Common myeloid progenitor, CD34-positive (primary cell): Measurements from ENCODE around the gene SLC35E2B.
"Not testable (repeated sequence)": the region's sequence is repeated elsewhere in the genome, so short reads cannot be mapped to it uniquely, and the experiment has no call there.

Source experiments
- CTCF ChIA-PET: fragments of 350-600 bp; sonication (Branson Sonifier 250); formaldehyde crosslinking; loops from one replicate; lab custom pipeline; 2021; ENCODE audit warnings: antibody characterized with exemption; lab: Charles Lee
- POLR2A ChIA-PET: fragments of 350-600 bp; sonication (Branson Sonifier 250); formaldehyde crosslinking; loops from one replicate; lab custom pipeline; 2021; ENCODE audit warnings: antibody characterized with exemption; lab: Charles Lee
- DNase-seq, 3 donors: peaks; one replicate each; pipeline versions ENCODE4 v3.0.0 to v3.0.0-alpha.2; 2013
- H3K27ac ChIP-seq, 2 experiments: 1 replicate in 1 of 2; 2 replicates in 1 of 2; pipeline ENCODE4 v1.7.0; 2013; ENCODE audit warnings: inconsistent platforms in 2 of 2, low read length in 2 of 2, mild to moderate bottlenecking in 2 of 2, low read depth in 1 of 2, moderate library complexity in 1 of 2; ENCODE audit not compliant: severe bottlenecking in 2 of 2, insufficient read depth in 1 of 2, poor library complexity in 1 of 2
- H3K27me3 ChIP-seq, 5 experiments: replicated peaks in 2 of 5; 1 replicate in 3 of 5; 2 replicates in 2 of 5; pipeline versions ENCODE4 v1.6.1 to v1.7.0; 2013; ENCODE audit warnings: low read length in 4 of 5, mild to moderate bottlenecking in 2 of 5, moderate library complexity in 2 of 5, inconsistent platforms in 1 of 5; ENCODE audit not compliant: insufficient read depth in 5 of 5, control insufficient read depth in 4 of 5
- H3K36me3 ChIP-seq, 4 experiments: 1 replicate in 2 of 4; 2 replicates in 2 of 4; pipeline versions ENCODE4 v1.6.1 to v1.7.0; 2013; ENCODE audit warnings: low read length in 3 of 4, control low read depth in 1 of 4, mild to moderate bottlenecking in 1 of 4; ENCODE audit not compliant: control insufficient read depth in 4 of 4, insufficient read depth in 4 of 4
- H3K4me1 ChIP-seq, 4 experiments: 1 replicate in 3 of 4; 2 replicates in 1 of 4; pipeline versions ENCODE4 v1.6.1 to v1.7.1; 2013; ENCODE audit warnings: low read length in 3 of 4, mild to moderate bottlenecking in 3 of 4, control low read depth in 1 of 4, inconsistent platforms in 1 of 4, moderate library complexity in 1 of 4; ENCODE audit not compliant: control insufficient read depth in 4 of 4, insufficient read depth in 4 of 4; ENCODE audit errors: control extremely low read depth in 1 of 4
- H3K4me3 ChIP-seq, 7 experiments: 1 replicate in 4 of 7; 2 replicates in 3 of 7; pipeline versions ENCODE4 v1.5.1 to v1.7.0; 2013; ENCODE audit warnings: mild to moderate bottlenecking in 7 of 7, low read length in 6 of 7, moderate library complexity in 6 of 7, inconsistent platforms in 2 of 7, low read depth in 2 of 7, control low read depth in 1 of 7; ENCODE audit not compliant: insufficient read depth in 4 of 7, control insufficient read depth in 1 of 7; ENCODE audit errors: extremely low read depth in 1 of 7
- H3K9me3 ChIP-seq, 5 experiments: 1 replicate in 4 of 5; 2 replicates in 1 of 5; pipeline versions ENCODE4 v1.6.1 to v1.7.1; 2013; ENCODE audit warnings: low read length in 4 of 5, mild to moderate bottlenecking in 2 of 5, inconsistent platforms in 1 of 5, low read depth in 1 of 5, moderate library complexity in 1 of 5; ENCODE audit not compliant: control insufficient read depth in 4 of 5, insufficient read depth in 2 of 5; ENCODE audit errors: control extremely low read depth in 1 of 5
- whole genome bisulfite sequencing: methylation state at CpG from one replicate; pipeline ENCODE4 v1.1.5; 2013; ENCODE audit not compliant: insufficient coverage; 5-methylcytosine and 5-hydroxymethylcytosine counted together

SLC35E2B gene

GRCh38 chr1:1730230-1730629 is 37.6 kb upstream of the SLC35E2B start:
- peaks cover 3 to 27% (median 13%) of the 10 kb centered on the region in 4 experiments for H3K36me3 ChIP-seq
- no CpG with 5 or more reads among the region's 13 CpGs for WGBS

GRCh38 chr1:1729116-1729816 is 36.7 kb upstream of the SLC35E2B start:
- DNase-seq, H3K27ac ChIP-seq, H3K4me1 ChIP-seq, H3K27me3 ChIP-seq, H3K9me3 ChIP-seq, H3K4me3 ChIP-seq, POLR2A ChIA-PET: not testable (repeated sequence)
- 96% methylated on average over 3 of the region's 18 CpGs for WGBS
- peaks cover 3 to 25% (median 11%) of the 10 kb centered on the region in 4 experiments for H3K36me3 ChIP-seq
- CTCF ChIA-PET = interaction anchor here (0.6 kb wide), 1 partner anchor 262 kb away, joined by 3 read pairs; no protein-coding TSS in a partner anchor

More at GRCh38 chr1:1730230-1730629, 37.6 kb upstream of the SLC35E2B start:
- POLR2A ChIA-PET, H3K4me1 ChIP-seq, H3K27ac ChIP-seq, CTCF ChIA-PET, H3K9me3 ChIP-seq, H3K27me3 ChIP-seq, H3K4me3 ChIP-seq, DNase-seq: not testable (repeated sequence)

GRCh38 chr1:1728308-1729005 is 35.9 kb upstream of the SLC35E2B start:
- H3K4me1 ChIP-seq, DNase-seq, H3K27me3 ChIP-seq, H3K4me3 ChIP-seq, CTCF ChIA-PET, H3K9me3 ChIP-seq: not testable (repeated sequence)
- POLR2A ChIA-PET = interaction anchor here (0.6 kb wide), 1 partner anchor 51 kb away, joined by 3 read pairs; no protein-coding TSS in a partner anchor
- 100% methylated on average over 3 of the region's 14 CpGs for WGBS
- peaks cover 3 to 22% (median 11%) of the 10 kb centered on the region in 4 experiments for H3K36me3 ChIP-seq
- peak overlapping the region in 1 of 2 experiments; percentile 34 for H3K27ac ChIP-seq

- DNase-seq, CTCF ChIA-PET, H3K4me1 ChIP-seq, H3K27ac ChIP-seq, H3K4me3 ChIP-seq, H3K9me3 ChIP-seq, POLR2A ChIA-PET, H3K27me3 ChIP-seq: not testable (repeated sequence)
- peaks cover 3 to 14% (median 4%) of the 10 kb centered on the region in 4 experiments for H3K36me3 ChIP-seq
- 67% methylated on average over 2 of the region's 12 CpGs for WGBS
Measured at GRCh38 chr1:1727131-1727651, 34.6 kb upstream of the SLC35E2B start.

- H3K27ac ChIP-seq, H3K9me3 ChIP-seq, H3K4me3 ChIP-seq, POLR2A ChIA-PET, H3K4me1 ChIP-seq, CTCF ChIA-PET, DNase-seq, H3K27me3 ChIP-seq: not testable (repeated sequence)
- WGBS = 99% methylated on average over 15 of the region's 17 CpGs
- peaks cover 2 to 13% (median 5%) of the 10 kb centered on the region in 4 experiments for H3K36me3 ChIP-seq
Measured at GRCh38 chr1:1726088-1726487, 33.5 kb upstream of the SLC35E2B start.

GRCh38 chr1:1724035-1724864 is 31.7 kb upstream of the SLC35E2B start, which contains the start of gene CDK11A:
Gene CDK11A (minus strand): TSS chr1:1724357. CDS start chr1:1722818, 1,539 bp downstream.
- H3K9me3 ChIP-seq, CTCF ChIA-PET, H3K4me1 ChIP-seq, H3K27me3 ChIP-seq: not testable (repeated sequence)
- POLR2A ChIA-PET = interaction anchor here (0.9 kb wide), 1 partner anchor 22 kb away, joined by 3 read pairs; no protein-coding TSS in a partner anchor
- Histone ChIP-seq H3K4me3 (peak within 1 kb of the TSS; percentile 67 to 86 (median 78)), H3K36me3 (peaks cover 2 to 17% (median 12%) of the 10 kb centered on the region in 4 experiments), H3K27ac (peak within 1 kb of the TSS; percentile 68 to 85)
- peak; percentile 100 for DNase-seq
- 0% methylated on average over 22 of the region's 78 CpGs for WGBS
